ENCODE data around the gene RPP25L.
A peak's percentile ranks its signal among the peaks of the same experiment; 100 is the strongest.

The RPP25L gene

GRCh38 chr9:34563262-34563661 lies 48.6 kb downstream of the RPP25L start:
- TF ChIP-seq CTCF (IDR thresholded peaks at IDR 0.05; ENCODE audit: low read depth, low read length), result no peak
- H3K4me3 ChIP-seq (ENCODE audit: low read depth, low read length), result no peak overlapping the region

GRCh38 chr9:34562135-34562745 lies 49.7 kb downstream of the RPP25L start:
- no peak overlapping the region for H3K4me3 ChIP-seq (ENCODE audit: low read depth, low read length)
- TF ChIP-seq CTCF (IDR thresholded peaks at IDR 0.05; ENCODE audit: low read depth, low read length), result peak; percentile 55

GRCh38 chr9:34560599-34561214 lies 51.2 kb downstream of the RPP25L start:
- no peak for TF ChIP-seq CTCF (IDR thresholded peaks at IDR 0.05; ENCODE audit: low read depth, low read length)
- no peak overlapping the region for H3K4me3 ChIP-seq (ENCODE audit: low read depth, low read length)
